ENCODE results near the gene PTH2. TPM values are rescaled to one million over a fixed set of nuclear protein-coding genes. Genes with fewer than 3 reads are reported as not detected.

PTH2 gene
- total and polyA plus RNA-seq, 2 donors = not detected

DNA sequence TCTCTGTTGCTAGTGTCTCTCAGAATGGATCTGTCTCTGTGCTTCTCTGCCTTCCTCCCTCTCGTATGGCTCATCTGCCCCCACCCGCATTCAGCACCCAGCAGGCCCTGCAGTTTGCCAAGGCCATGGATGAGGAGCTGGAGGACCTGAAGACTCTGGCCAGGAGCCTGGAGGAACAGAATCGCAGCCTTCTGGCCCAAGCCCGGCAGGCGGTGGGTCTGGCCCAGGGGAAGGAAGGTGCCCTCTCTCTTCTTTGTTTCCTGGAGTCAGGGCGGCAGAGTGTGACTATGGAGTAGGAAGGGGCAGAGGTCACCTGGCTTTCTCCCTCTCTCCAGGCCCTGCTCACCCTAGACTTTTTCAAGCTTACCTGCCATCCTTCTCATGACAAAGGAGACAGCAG is 24.3 kb downstream of the PTH2 start:
- Histone ChIP-seq H3K27ac (ENCODE audit: low read depth in 1 of 2, low read length in 1 of 2) (no peak overlapping the region), H3K4me1 (ENCODE audit: control insufficient read depth in 2 of 2, insufficient read depth in 2 of 2, low read length in 2 of 2) (peaks cover 10 to 35% of the 10 kb centered on the region in 2 donors), H3K9me3 (ENCODE audit: control insufficient read depth in 2 of 2, insufficient read depth in 1 of 2, low read length in 1 of 2) (no peaks in the 10 kb centered on the region), H3K27me3 (ENCODE audit: control insufficient read depth in 2 of 2, insufficient read depth in 1 of 2, low read length in 1 of 2) (peaks cover 0 to 11% of the 10 kb centered on the region in 2 donors), H3K4me3 (ENCODE audit: low read length in 2 of 2) (no peak overlapping the region), H3K36me3 (ENCODE audit: control insufficient read depth in 2 of 2, insufficient read depth in 2 of 2, low read length in 1 of 2) (no peaks in the 10 kb centered on the region)
- WGBS = 88% methylated on average over 6 of the region's 6 CpGs
- DNase-seq (ENCODE audit: low read depth in 6 of 9, low spot score in 9 of 9) = no peak

DNA sequence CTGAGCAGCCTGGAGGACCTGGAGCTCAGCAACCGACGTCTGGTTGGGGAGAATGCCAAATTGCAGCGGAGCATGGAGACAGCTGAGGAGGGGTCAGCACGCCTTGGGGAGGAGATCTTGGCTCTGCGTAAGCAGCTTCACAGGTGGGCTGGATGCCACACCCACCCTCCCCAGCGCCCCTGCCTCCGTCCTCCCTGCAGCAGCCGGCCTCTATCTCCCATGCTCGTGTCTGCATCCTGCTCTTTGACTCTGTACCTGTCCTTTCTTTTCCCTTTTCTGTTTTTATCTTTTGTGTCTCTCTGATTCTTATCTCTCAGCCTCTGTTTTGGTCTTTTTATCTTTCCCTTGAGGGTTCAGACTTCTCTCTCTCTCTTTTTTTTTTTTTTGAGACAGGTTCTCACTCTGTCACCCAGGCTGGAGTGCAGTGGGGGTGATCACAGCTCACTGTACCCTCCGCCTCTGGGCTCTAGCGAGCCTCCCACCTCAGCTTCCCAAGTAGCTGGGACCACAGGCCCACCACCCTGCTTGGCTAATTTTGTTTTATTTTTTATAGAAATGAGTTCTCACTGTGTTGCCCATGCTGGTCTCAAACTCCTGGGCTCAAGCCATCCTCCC is 25.1 kb downstream of the PTH2 start:
- Histone ChIP-seq H3K4me1 (ENCODE audit: control insufficient read depth in 2 of 2, insufficient read depth in 2 of 2, low read length in 2 of 2) (peaks cover 10 to 32% of the 10 kb centered on the region in 2 donors), H3K27me3 (ENCODE audit: control insufficient read depth in 2 of 2, insufficient read depth in 1 of 2, low read length in 1 of 2) (peaks cover 0 to 16% of the 10 kb centered on the region in 2 donors), H3K27ac (ENCODE audit: low read depth in 1 of 2, low read length in 1 of 2) (no peak overlapping the region), H3K4me3 (ENCODE audit: low read length in 2 of 2) (no peak overlapping the region), H3K36me3 (ENCODE audit: control insufficient read depth in 2 of 2, insufficient read depth in 2 of 2, low read length in 1 of 2) (no peaks in the 10 kb centered on the region), H3K9me3 (ENCODE audit: control insufficient read depth in 2 of 2, insufficient read depth in 1 of 2, low read length in 1 of 2) (no peaks in the 10 kb centered on the region)
- peak in 1 of 9 donors; percentile 38 for DNase-seq (ENCODE audit: low read depth in 6 of 9, low spot score in 9 of 9)
- WGBS = 54% methylated on average over 11 of the region's 11 CpGs

DNA sequence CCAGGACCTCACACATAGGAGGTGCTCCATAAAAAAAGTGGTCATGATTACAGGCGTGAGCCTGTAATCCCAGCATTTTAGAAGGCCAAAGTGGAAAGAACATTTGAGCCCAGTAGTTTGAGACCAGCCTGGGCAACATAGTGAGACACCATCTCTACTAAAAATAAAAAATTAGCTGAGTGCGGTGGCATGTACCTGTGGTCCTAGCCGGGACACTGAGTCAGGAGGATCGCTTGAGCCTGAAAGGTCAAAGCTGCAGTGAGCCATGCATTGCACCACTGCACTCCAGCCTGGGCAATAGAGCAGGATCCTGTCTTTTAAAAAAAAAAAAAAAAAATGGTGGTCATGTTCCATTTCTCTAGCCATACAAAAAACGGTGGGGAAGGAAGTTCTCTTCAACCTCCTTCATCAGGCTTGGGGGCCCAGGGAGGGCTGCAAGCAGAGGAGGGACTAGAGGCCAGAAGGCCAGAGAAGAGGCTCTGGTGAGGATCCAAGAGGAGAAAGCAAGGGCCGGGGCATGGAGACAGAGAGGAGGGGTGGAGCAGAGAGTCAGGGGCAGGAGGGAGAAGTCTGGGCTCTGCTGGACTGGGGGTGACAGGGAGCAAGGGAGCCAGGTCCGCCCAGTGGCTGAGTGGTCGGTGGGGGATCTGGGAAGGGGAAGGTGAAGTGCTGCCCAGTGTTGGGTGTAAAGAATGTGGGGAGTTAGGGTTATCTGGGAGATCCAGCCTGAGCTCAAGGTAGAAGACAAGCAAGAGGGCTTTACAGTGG is 26.3 kb downstream of the PTH2 start:
- DNase-seq (ENCODE audit: low read depth in 6 of 9, low spot score in 9 of 9) = no peak
- Histone ChIP-seq H3K4me1 (ENCODE audit: control insufficient read depth in 2 of 2, insufficient read depth in 2 of 2, low read length in 2 of 2) (peaks cover 10 to 31% of the 10 kb centered on the region in 2 donors), H3K9me3 (ENCODE audit: control insufficient read depth in 2 of 2, insufficient read depth in 1 of 2, low read length in 1 of 2) (no peaks in the 10 kb centered on the region), H3K36me3 (ENCODE audit: control insufficient read depth in 2 of 2, insufficient read depth in 2 of 2, low read length in 1 of 2) (no peaks in the 10 kb centered on the region), H3K27me3 (ENCODE audit: control insufficient read depth in 2 of 2, insufficient read depth in 1 of 2, low read length in 1 of 2) (peaks cover 0 to 16% of the 10 kb centered on the region in 2 donors), H3K4me3 (ENCODE audit: low read length in 2 of 2) (no peak overlapping the region), H3K27ac (ENCODE audit: low read depth in 1 of 2, low read length in 1 of 2) (no peak overlapping the region)
- 88% methylated on average over 8 of the region's 8 CpGs for WGBS

DNA sequence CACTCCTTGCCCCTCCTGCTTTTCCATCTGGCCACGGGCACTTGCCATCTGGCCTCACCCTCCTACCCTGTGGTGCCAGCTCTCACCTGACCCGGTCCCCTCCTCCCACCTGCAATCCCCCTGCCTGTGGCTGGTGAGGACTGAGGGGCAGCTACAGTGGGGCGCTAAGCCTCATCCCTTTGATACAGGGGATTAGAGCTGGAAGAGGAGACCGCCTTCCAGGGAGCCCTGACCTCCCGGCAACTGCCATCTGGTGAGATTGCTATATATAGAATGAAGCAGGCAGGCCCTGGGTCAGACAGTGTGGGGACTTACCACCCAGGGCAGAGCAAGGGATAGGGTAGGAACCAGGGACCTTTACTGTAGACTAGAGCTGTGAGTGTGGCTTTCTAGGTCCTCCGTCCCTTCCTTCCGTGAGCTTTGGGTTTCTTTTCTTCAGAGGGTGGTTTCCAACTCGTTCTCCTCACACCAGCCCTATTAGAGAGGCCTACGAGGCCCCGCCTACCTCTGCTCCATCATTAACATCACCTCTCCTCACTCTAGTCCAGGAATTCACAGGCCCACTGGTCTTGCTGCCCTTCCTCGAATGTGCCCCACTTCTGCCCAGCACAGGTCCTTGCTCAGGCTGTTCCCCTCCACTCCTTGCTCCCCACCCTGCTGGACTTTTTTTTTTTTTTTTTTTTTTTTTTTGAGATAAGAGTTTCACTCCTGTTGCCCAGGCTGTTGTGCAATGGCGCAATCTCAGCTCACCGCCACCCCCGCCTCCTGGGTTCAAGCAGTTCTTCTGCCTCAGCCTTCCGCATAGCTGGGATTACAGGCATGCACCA is 27.4 kb downstream of the PTH2 start:
- Histone ChIP-seq H3K4me3 (ENCODE audit: low read length in 2 of 2) (no peak overlapping the region), H3K9me3 (ENCODE audit: control insufficient read depth in 2 of 2, insufficient read depth in 1 of 2, low read length in 1 of 2) (no peaks in the 10 kb centered on the region), H3K36me3 (ENCODE audit: control insufficient read depth in 2 of 2, insufficient read depth in 2 of 2, low read length in 1 of 2) (no peaks in the 10 kb centered on the region), H3K27ac (ENCODE audit: low read depth in 1 of 2, low read length in 1 of 2) (no peak overlapping the region), H3K27me3 (ENCODE audit: control insufficient read depth in 2 of 2, insufficient read depth in 1 of 2, low read length in 1 of 2) (peaks cover 0 to 19% of the 10 kb centered on the region in 2 donors), H3K4me1 (ENCODE audit: control insufficient read depth in 2 of 2, insufficient read depth in 2 of 2, low read length in 2 of 2) (peaks cover 10 to 35% of the 10 kb centered on the region in 2 donors)
- 86% methylated on average over 15 of the region's 15 CpGs for WGBS
- no peak for DNase-seq (ENCODE audit: low read depth in 6 of 9, low spot score in 9 of 9)

DNA sequence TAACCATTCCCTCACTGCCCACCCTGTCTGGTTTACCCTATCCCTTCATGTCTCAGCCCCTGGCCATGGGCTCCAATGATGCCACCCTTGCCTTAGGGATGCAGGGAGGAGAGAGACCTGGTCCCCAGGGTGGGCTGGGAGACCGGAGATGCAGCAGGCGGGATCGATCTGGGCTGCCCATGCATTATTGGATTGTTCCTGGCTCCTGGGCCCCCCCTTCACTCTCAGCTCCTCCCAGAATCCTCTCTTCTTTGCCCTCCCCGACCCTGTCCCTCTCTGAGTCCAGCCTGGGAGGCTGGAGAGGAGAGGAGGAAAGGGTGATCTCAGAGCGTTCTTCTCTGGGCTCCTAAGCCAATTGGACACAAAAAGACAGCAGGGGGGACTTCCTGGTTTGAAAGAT is 29.4 kb downstream of the PTH2 start:
- Histone ChIP-seq H3K4me1 (ENCODE audit: control insufficient read depth in 2 of 2, insufficient read depth in 2 of 2, low read length in 2 of 2) (peaks cover 8 to 28% of the 10 kb centered on the region in 2 donors), H3K4me3 (ENCODE audit: low read length in 2 of 2) (no peak overlapping the region), H3K27me3 (ENCODE audit: control insufficient read depth in 2 of 2, insufficient read depth in 1 of 2, low read length in 1 of 2) (peaks cover 0 to 26% of the 10 kb centered on the region in 2 donors), H3K9me3 (ENCODE audit: control insufficient read depth in 2 of 2, insufficient read depth in 1 of 2, low read length in 1 of 2) (peaks cover 0 to 6% of the 10 kb centered on the region in 2 donors), H3K27ac (ENCODE audit: low read depth in 1 of 2, low read length in 1 of 2) (no peak overlapping the region), H3K36me3 (ENCODE audit: control insufficient read depth in 2 of 2, insufficient read depth in 2 of 2, low read length in 1 of 2) (no peaks in the 10 kb centered on the region)
- WGBS = 95% methylated on average over 5 of the region's 5 CpGs
- DNase-seq (ENCODE audit: low read depth in 6 of 9, low spot score in 9 of 9) = no peak

DNA sequence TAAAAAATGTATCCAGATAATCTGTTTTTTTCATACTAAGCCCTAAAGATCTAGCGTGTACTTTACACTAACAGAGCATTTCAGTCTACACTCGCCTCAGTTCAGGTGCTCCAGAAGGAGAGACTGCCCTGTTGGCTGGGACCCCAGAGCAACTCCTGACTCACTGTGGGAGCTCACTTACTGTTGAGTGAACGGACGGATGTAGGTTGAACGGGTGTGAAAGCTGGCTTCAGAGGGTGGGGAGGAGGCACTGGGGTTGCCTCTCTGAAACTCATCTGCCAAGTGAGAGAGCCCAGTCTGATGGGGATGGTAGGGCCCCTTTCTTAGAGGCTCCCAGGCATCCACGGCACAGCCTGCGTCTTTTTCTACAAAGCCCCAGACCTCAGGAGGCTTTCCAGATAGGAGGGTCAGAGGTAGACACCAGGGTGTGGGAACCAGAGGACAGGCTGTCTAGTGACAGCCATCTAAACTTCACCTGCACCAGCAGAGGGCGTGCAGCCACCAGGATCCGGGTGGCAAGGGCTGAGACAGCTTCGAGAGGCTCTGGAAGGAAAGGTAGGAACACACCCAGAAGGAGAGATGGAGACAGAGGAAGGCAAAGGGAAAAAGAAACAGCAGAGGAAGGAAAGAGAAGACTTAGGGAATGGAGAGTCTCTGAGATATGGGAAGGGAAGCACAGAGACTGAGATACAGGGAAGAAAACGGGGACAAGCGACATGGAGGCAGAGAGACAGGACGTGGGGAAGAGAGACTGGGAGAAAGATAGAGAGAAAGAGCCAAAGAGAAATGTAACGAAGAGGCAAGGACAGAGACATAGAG is 31.5 kb downstream of the PTH2 start:
- H3K27me3 ChIP-seq (ENCODE audit: control insufficient read depth in 2 of 2, insufficient read depth in 1 of 2, low read length in 1 of 2) = peaks cover 0 to 19% of the 10 kb centered on the region in 2 donors
- H3K4me3 ChIP-seq (ENCODE audit: low read length in 2 of 2) = no peak overlapping the region
- no peak overlapping the region for H3K27ac ChIP-seq (ENCODE audit: low read depth in 1 of 2, low read length in 1 of 2)
- H3K36me3 ChIP-seq (ENCODE audit: control insufficient read depth in 2 of 2, insufficient read depth in 2 of 2, low read length in 1 of 2) = no peaks in the 10 kb centered on the region
- 35% methylated on average over 14 of the region's 14 CpGs for WGBS
- peak; percentile 53 to 87 (median 71) for DNase-seq (ENCODE audit: low read depth in 6 of 9, low spot score in 9 of 9)
- peaks cover 0 to 12% of the 10 kb centered on the region in 2 donors for H3K4me1 ChIP-seq (ENCODE audit: control insufficient read depth in 2 of 2, insufficient read depth in 2 of 2, low read length in 2 of 2)
- peaks cover 0 to 17% of the 10 kb centered on the region in 2 donors for H3K9me3 ChIP-seq (ENCODE audit: control insufficient read depth in 2 of 2, insufficient read depth in 1 of 2, low read length in 1 of 2)

DNA sequence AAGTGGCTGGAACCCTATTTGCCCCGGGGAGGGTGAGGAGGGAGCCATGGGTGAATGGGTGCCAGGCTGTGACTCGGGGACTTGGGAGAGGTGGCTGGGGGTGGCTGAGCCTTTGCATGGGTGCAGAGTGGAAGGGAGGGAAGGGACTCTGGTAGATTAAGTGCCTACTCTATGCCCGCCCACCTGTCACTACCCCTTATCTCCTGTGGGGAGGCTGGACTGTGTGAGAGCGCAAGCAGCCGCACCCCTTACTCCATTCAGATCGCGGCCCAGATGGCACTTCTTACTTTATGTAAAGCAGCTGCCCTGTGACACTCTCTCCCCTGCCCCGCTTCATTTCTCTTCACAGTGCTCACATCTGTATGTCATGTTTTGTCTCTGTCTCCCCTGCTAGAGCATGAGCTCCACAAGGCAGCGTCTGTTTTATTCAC is 32.3 kb downstream of the PTH2 start:
- peaks cover 0 to 19% of the 10 kb centered on the region in 2 donors for H3K27me3 ChIP-seq (ENCODE audit: control insufficient read depth in 2 of 2, insufficient read depth in 1 of 2, low read length in 1 of 2)
- peaks cover 0 to 17% of the 10 kb centered on the region in 2 donors for H3K9me3 ChIP-seq (ENCODE audit: control insufficient read depth in 2 of 2, insufficient read depth in 1 of 2, low read length in 1 of 2)
- peaks cover 0 to 12% of the 10 kb centered on the region in 2 donors for H3K4me1 ChIP-seq (ENCODE audit: control insufficient read depth in 2 of 2, insufficient read depth in 2 of 2, low read length in 2 of 2)
- WGBS = 89% methylated on average over 9 of the region's 9 CpGs
- no peak overlapping the region for H3K4me3 ChIP-seq (ENCODE audit: low read length in 2 of 2)
- H3K36me3 ChIP-seq (ENCODE audit: control insufficient read depth in 2 of 2, insufficient read depth in 2 of 2, low read length in 1 of 2) = no peaks in the 10 kb centered on the region
- DNase-seq (ENCODE audit: low read depth in 6 of 9, low spot score in 9 of 9) = no peak
- no peak overlapping the region for H3K27ac ChIP-seq (ENCODE audit: low read depth in 1 of 2, low read length in 1 of 2)

DNA sequence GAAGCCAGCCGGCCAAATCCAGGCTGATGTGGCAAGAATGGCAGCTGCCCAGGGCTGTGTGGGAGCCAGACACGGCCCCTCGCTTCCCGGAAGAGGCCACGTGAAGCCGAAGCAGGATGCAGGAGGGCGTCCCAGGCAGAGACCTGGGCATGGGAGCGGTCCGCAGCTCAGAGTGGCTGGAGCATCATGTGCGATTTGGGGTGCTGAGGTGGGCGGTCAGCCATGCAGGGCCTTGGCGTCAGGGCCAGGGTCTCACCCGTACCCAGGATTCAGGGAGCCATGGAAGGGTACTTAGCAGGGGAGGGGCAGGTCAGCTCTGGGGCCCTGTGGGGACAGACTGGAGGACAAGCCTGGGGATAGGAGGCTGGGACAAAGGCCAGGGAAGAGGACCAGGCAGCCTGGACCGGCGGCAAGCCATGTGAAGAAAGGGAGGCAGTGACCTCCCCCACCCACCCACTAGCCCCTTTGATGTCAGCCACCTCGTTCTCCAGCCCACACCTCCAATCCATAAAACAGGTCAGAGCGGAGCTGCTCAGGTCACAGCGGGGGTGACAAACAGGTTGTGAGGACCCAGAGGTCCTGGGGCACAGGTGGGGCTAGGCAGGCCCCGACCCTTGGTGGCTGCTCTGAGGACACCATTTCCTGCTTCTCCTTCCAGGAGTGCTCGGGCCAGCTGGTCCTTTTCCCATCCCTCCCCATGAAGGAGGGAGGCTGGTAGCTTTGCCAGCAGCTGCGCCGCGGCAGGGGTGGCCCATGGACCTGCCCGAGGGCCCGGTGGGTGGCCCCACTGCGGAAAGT is 32.9 kb downstream of the PTH2 start:
- Histone ChIP-seq H3K4me1 (ENCODE audit: control insufficient read depth in 2 of 2, insufficient read depth in 2 of 2, low read length in 2 of 2) (peaks cover 0 to 12% of the 10 kb centered on the region in 2 donors), H3K27ac (ENCODE audit: low read depth in 1 of 2, low read length in 1 of 2) (no peak overlapping the region), H3K4me3 (ENCODE audit: low read length in 2 of 2) (no peak overlapping the region), H3K9me3 (ENCODE audit: control insufficient read depth in 2 of 2, insufficient read depth in 1 of 2, low read length in 1 of 2) (peaks cover 0 to 17% of the 10 kb centered on the region in 2 donors), H3K36me3 (ENCODE audit: control insufficient read depth in 2 of 2, insufficient read depth in 2 of 2, low read length in 1 of 2) (no peaks in the 10 kb centered on the region), H3K27me3 (ENCODE audit: control insufficient read depth in 2 of 2, insufficient read depth in 1 of 2, low read length in 1 of 2) (peaks cover 0 to 17% of the 10 kb centered on the region in 2 donors)
- 91% methylated on average over 26 of the region's 26 CpGs for WGBS
- DNase-seq (ENCODE audit: low read depth in 6 of 9, low spot score in 9 of 9) = no peak

Measured in thymus (tissue), 11 donors.